HCT116 (cell line): ENCODE results near the gene FOXA2. TPM values are rescaled to one million over a fixed set of nuclear protein-coding genes. Genes with fewer than 3 reads are reported as not detected.

ENCODE experiments used
- ATAC-seq: fragments of 200-7000 bp; cut with Tn5 transposase; 2 replicates; pipeline ENCODE4 v1.9.1; 2020; ENCODE audit warnings: mild to moderate bottlenecking, moderate library complexity
- BruUV-seq: library from RNA; stranded (reverse); fragments of 400-500 nt; replicated peaks from 2 replicates; lab custom pipeline; 2021; lab: Mats Ljungman, UMichigan
- CTCF ChIA-PET: fragments of 300-600 bp; sonication (Branson Sonifier 250); formaldehyde crosslinking; loops from one replicate; lab custom pipeline; 2021; ENCODE audit warnings: antibody characterized with exemption; lab: Charles Lee
- POLR2A ChIA-PET: fragments of 300-600, 350-600 bp; sonication (Branson Sonifier 250); formaldehyde crosslinking; loops from one replicate; lab custom pipeline; 2021; ENCODE audit warnings: antibody characterized with exemption; lab: Charles Lee
- RAD21 ChIA-PET, 2 experiments: fragments of 300-600 bp; sonication (Branson Sonifier 250); formaldehyde crosslinking; loops; one replicate each; lab custom pipeline; 2023; ENCODE audit warnings: low total read pairs in 2 of 2; ENCODE audit not compliant: uncharacterized antibody in 2 of 2, unreplicated experiment in 2 of 2, low non-redundant PET in 1 of 2; lab: Charles Lee
- DNase-seq: peaks from one replicate; pipeline ENCODE4 v3.0.0-alpha.2; 2010; ENCODE audit warnings: low read depth, low spot score
- H2AFZ ChIP-seq: fragments of 200-600 bp; shearing (Covaris generic), sonication (generic); 2 replicates; pipeline ENCODE4 v1.6.1; 2017; ENCODE audit warnings: low read depth, mixed run types, mixed read lengths, antibody characterized with exemption, low read length; ENCODE audit not compliant: poor library complexity, severe bottlenecking
- H3K27ac ChIP-seq: 2 replicates; pipeline ENCODE4 v1.5.1; 2012; ENCODE audit warnings: low read depth, low read length
- H3K27me3 ChIP-seq: fragments of 200-600 bp; sonication (generic); 2 replicates; pipeline ENCODE4 v1.6.1; 2016; ENCODE audit warnings: mixed run types, low read length, mixed read lengths; ENCODE audit not compliant: insufficient read depth
- H3K36me3 ChIP-seq, 2 experiments: fragments of 200-500 bp in 1 of 2; fragments of 200-600 bp in 1 of 2; sonication (Bioruptor generic) in 1 of 2; sonication (generic) in 1 of 2; 2 replicates each; pipeline versions ENCODE4 v1.5.1 to v1.6.1; 2014 to 2016; ENCODE audit warnings: low read length in 2 of 2, inconsistent platforms in 1 of 2, mixed read lengths in 1 of 2, mixed run types in 1 of 2; ENCODE audit not compliant: insufficient read depth in 2 of 2, control insufficient read depth in 1 of 2
- H3K4me1 ChIP-seq, 2 experiments: fragments of 200-600 bp in 1 of 2; sonication (generic) in 1 of 2; 2 replicates each; pipeline versions ENCODE4 v1.5.1 to v1.6.1; 2012 to 2017; ENCODE audit warnings: low read length in 2 of 2, inconsistent platforms in 1 of 2, mild to moderate bottlenecking in 1 of 2, mixed read lengths in 1 of 2, mixed run types in 1 of 2, moderate library complexity in 1 of 2; ENCODE audit not compliant: insufficient read depth in 2 of 2, control insufficient read depth in 1 of 2
- H3K4me2 ChIP-seq: fragments of 200-600 bp; sonication (generic); 2 replicates; pipeline ENCODE4 v1.6.1; 2017; ENCODE audit warnings: mixed run types, low read length, mixed read lengths
- H3K4me3 ChIP-seq, 2 experiments: fragments of 200-600 bp in 1 of 2; sonication (generic) in 1 of 2; replicated peaks in 1 of 2; 2 replicates each; pipeline ENCODE4 v1.5.1; 2011 to 2016; ENCODE audit warnings: low read length in 2 of 2, control low read depth in 1 of 2, low read depth in 1 of 2, mild to moderate bottlenecking in 1 of 2, mixed read lengths in 1 of 2, mixed run types in 1 of 2
- H3K79me2 ChIP-seq: fragments of 200-600 bp; sonication (generic); 2 replicates; pipeline ENCODE4 v1.6.1; 2017; ENCODE audit warnings: mild to moderate bottlenecking, mixed run types, low read length, moderate library complexity, mixed read lengths; ENCODE audit not compliant: insufficient read depth
- H3K9ac ChIP-seq: fragments of 200-600 bp; sonication (generic); 2 replicates; pipeline ENCODE4 v1.6.1; 2016; ENCODE audit warnings: low read length, mixed read lengths
- H3K9me2 ChIP-seq: fragments of 200-600 bp; sonication (generic), shearing (Covaris generic); 2 replicates; pipeline ENCODE4 v1.6.1; 2017; ENCODE audit warnings: mixed run types, mild to moderate bottlenecking, moderate library complexity; ENCODE audit not compliant: insufficient read depth
- H3K9me3 ChIP-seq, 2 experiments: fragments of 200-500 bp in 1 of 2; fragments of 200-600 bp in 1 of 2; sonication (Bioruptor generic) in 1 of 2; sonication (generic) in 1 of 2; 2 replicates each; pipeline ENCODE4 v1.6.1; 2014 to 2017; ENCODE audit warnings: low read length in 2 of 2, mixed read lengths in 2 of 2, inconsistent platforms in 1 of 2, low read depth in 1 of 2, mild to moderate bottlenecking in 1 of 2, mixed run types in 1 of 2, moderate library complexity in 1 of 2; ENCODE audit not compliant: control insufficient read depth in 1 of 2, insufficient read depth in 1 of 2
- H4K20me1 ChIP-seq: fragments of 200-600 bp; sonication (generic), shearing (Covaris generic); 2 replicates; pipeline ENCODE4 v1.6.1; 2017; ENCODE audit warnings: mixed run types, mild to moderate bottlenecking, moderate library complexity; ENCODE audit not compliant: insufficient read depth
- CBX3 ChIP-seq: IDR thresholded peaks from 2 replicates; pipeline ENCODE4 v1.6.1; 2012; ENCODE audit warnings: low read depth
- CEBPB ChIP-seq: IDR thresholded peaks from 2 replicates; pipeline ENCODE4 v1.6.1; 2012; ENCODE audit warnings: low read depth
- EGR1 ChIP-seq: IDR thresholded peaks from 2 replicates; pipeline ENCODE4 v1.6.1; 2012; ENCODE audit warnings: low read depth
- EZH2 ChIP-seq: fragments of 200-600 bp; sonication (generic); IDR thresholded peaks from 2 replicates; pipeline ENCODE4 v1.6.1; 2017; ENCODE audit warnings: antibody characterized with exemption, mixed run types
- EZH2phosphoT487 ChIP-seq: fragments of 200-600 bp; IDR thresholded peaks from 2 replicates; pipeline ENCODE4 v1.6.1; 2018; ENCODE audit warnings: antibody characterized with exemption, borderline replicate concordance
- FOSL1 ChIP-seq: IDR thresholded peaks from 2 replicates; pipeline ENCODE4 v1.6.1; 2012; ENCODE audit warnings: low read depth
- JUND ChIP-seq: IDR thresholded peaks from 2 replicates; pipeline ENCODE4 v1.6.1; 2012
- POLR2AphosphoS5 ChIP-seq: IDR thresholded peaks from 2 replicates; pipeline ENCODE4 v1.6.1; 2011; ENCODE audit warnings: mild to moderate bottlenecking, low read depth, low read length, moderate library complexity
- RAD21 ChIP-seq: IDR thresholded peaks from 2 replicates; pipeline ENCODE4 v1.6.1; 2012; ENCODE audit warnings: low read depth, mild to moderate bottlenecking
- SIN3A ChIP-seq: IDR thresholded peaks from 2 replicates; pipeline ENCODE4 v1.6.1; 2012; ENCODE audit warnings: low read depth
- SP1 ChIP-seq: IDR thresholded peaks from 2 replicates; pipeline ENCODE4 v1.6.1; 2012; ENCODE audit warnings: low read depth
- TCF7L2 ChIP-seq: IDR thresholded peaks from 2 replicates; pipeline ENCODE4 v1.7.0; 2011; ENCODE audit warnings: borderline replicate concordance, inconsistent platforms; ENCODE audit not compliant: insufficient read depth, insufficient read length; ENCODE audit errors: extremely low read depth
- ZFX ChIP-seq: fragments of 450-650 bp; IDR thresholded peaks from 2 replicates; pipeline ENCODE4 v1.6.1; 2017
- ZNF274 ChIP-seq: fragments of 200-500 bp; sonication (Bioruptor generic); IDR thresholded peaks from 2 replicates; pipeline ENCODE4 v1.6.1; 2014; ENCODE audit warnings: mild to moderate bottlenecking, low read depth, low read length, inconsistent platforms
- intact Hi-C: fragments of 100-400 bp; cut with micrococcal nuclease; formaldehyde crosslinking; loops from 2 replicates; pipeline ENCODE4 v1.10.0; 2022
- total RNA-seq: library from RNA; stranded (reverse); gene quantifications from one replicate; pipeline ENCODE4 v1.2.1, GENCODE V29; 2021; ENCODE audit not compliant: unreplicated experiment
- TF ChIP-seq, protein P1 (sequence below): IDR thresholded peaks from 2 replicates; pipeline ENCODE4 v1.6.1; 2012
- TF ChIP-seq, protein P2 (sequence below): IDR thresholded peaks from 2 replicates; pipeline ENCODE4 v1.6.1; 2011; ENCODE audit warnings: mild to moderate bottlenecking, low read length, moderate library complexity; ENCODE audit not compliant: insufficient replicate concordance; ENCODE audit errors: extremely low read depth
- TF ChIP-seq, protein P3 (sequence below): IDR thresholded peaks from 2 replicates; pipeline ENCODE4 v1.6.1; 2012; ENCODE audit warnings: low read depth
- TF ChIP-seq, protein P4 (sequence below), 3 experiments: fragments of 200-600 bp in 1 of 3; sonication (generic) in 1 of 3; IDR thresholded peaks in 2 of 3; conservative IDR thresholded peaks in 1 of 3; 2 replicates each; pipeline ENCODE4 v1.5.1; 2012 to 2017; ENCODE audit warnings: low read depth in 2 of 3, low read length in 2 of 3, antibody characterized with exemption in 1 of 3, borderline replicate concordance in 1 of 3, control low read depth in 1 of 3, mild to moderate bottlenecking in 1 of 3, mixed read lengths in 1 of 3, mixed run types in 1 of 3, moderate library complexity in 1 of 3; ENCODE audit not compliant: insufficient read depth in 1 of 3
- TF ChIP-seq, protein P5 (sequence below): IDR thresholded peaks from 2 replicates; pipeline ENCODE4 v1.6.1; 2012

FOXA2 gene
- total RNA-seq, 1 experiment from 2014 or later, result 0.10 TPM

DNA sequence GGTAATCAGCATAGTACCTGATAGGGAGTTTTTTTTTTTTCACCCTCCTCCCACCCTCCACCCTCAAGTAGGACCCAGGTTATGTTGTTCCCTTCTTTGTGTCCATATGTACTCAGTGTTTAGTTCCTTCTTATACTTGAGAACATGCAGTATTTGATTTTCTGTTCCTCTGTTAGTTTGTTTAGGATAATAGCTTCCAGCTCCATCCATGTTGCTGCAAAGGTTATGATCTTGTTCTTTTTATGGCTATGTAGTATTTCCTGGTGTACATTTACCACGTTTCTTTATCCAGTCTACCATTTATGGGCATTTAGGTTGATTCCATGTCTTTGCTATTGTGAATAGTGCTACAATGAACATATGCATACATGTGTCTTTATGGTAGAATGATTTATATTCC lies 41.9 kb downstream of the FOXA2 start:
- H3K27me3 ChIP-seq, result peaks cover 25% of the 10 kb centered on the region
- ChIA-PET CTCF (no interaction called here), POLR2A (no interaction called here), RAD21 (no interaction called here)
- H3K36me3 ChIP-seq, result no peaks in the 10 kb centered on the region
- H3K9ac ChIP-seq, result no peak overlapping the region
- H4K20me1 ChIP-seq, result no peaks in the 10 kb centered on the region
- H3K9me3 ChIP-seq, result no peaks in the 10 kb centered on the region
- TF ChIP-seq ZNF274 (no peak), EZH2 (no peak), CBX3 (no peak), JUND (no peak), TCF7L2 (no peak), POLR2AphosphoS5 (no peak), EZH2phosphoT487 (no peak), CEBPB (no peak), FOSL1 (no peak), ZFX (no peak), SP1 (no peak), EGR1 (no peak), SIN3A (no peak), RAD21 (no peak)
- TF ChIP-seq, protein P1, sequence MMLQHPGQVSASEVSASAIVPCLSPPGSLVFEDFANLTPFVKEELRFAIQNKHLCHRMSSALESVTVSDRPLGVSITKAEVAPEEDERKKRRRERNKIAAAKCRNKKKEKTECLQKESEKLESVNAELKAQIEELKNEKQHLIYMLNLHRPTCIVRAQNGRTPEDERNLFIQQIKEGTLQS, result no peak
- TF ChIP-seq, protein P2, sequence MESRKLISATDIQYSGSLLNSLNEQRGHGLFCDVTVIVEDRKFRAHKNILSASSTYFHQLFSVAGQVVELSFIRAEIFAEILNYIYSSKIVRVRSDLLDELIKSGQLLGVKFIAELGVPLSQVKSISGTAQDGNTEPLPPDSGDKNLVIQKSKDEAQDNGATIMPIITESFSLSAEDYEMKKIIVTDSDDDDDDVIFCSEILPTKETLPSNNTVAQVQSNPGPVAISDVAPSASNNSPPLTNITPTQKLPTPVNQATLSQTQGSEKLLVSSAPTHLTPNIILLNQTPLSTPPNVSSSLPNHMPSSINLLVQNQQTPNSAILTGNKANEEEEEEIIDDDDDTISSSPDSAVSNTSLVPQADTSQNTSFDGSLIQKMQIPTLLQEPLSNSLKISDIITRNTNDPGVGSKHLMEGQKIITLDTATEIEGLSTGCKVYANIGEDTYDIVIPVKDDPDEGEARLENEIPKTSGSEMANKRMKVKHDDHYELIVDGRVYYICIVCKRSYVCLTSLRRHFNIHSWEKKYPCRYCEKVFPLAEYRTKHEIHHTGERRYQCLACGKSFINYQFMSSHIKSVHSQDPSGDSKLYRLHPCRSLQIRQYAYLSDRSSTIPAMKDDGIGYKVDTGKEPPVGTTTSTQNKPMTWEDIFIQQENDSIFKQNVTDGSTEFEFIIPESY, result no peak
- TF ChIP-seq, protein P3, sequence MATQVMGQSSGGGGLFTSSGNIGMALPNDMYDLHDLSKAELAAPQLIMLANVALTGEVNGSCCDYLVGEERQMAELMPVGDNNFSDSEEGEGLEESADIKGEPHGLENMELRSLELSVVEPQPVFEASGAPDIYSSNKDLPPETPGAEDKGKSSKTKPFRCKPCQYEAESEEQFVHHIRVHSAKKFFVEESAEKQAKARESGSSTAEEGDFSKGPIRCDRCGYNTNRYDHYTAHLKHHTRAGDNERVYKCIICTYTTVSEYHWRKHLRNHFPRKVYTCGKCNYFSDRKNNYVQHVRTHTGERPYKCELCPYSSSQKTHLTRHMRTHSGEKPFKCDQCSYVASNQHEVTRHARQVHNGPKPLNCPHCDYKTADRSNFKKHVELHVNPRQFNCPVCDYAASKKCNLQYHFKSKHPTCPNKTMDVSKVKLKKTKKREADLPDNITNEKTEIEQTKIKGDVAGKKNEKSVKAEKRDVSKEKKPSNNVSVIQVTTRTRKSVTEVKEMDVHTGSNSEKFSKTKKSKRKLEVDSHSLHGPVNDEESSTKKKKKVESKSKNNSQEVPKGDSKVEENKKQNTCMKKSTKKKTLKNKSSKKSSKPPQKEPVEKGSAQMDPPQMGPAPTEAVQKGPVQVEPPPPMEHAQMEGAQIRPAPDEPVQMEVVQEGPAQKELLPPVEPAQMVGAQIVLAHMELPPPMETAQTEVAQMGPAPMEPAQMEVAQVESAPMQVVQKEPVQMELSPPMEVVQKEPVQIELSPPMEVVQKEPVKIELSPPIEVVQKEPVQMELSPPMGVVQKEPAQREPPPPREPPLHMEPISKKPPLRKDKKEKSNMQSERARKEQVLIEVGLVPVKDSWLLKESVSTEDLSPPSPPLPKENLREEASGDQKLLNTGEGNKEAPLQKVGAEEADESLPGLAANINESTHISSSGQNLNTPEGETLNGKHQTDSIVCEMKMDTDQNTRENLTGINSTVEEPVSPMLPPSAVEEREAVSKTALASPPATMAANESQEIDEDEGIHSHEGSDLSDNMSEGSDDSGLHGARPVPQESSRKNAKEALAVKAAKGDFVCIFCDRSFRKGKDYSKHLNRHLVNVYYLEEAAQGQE, result no peak
- TF ChIP-seq, protein P4, sequence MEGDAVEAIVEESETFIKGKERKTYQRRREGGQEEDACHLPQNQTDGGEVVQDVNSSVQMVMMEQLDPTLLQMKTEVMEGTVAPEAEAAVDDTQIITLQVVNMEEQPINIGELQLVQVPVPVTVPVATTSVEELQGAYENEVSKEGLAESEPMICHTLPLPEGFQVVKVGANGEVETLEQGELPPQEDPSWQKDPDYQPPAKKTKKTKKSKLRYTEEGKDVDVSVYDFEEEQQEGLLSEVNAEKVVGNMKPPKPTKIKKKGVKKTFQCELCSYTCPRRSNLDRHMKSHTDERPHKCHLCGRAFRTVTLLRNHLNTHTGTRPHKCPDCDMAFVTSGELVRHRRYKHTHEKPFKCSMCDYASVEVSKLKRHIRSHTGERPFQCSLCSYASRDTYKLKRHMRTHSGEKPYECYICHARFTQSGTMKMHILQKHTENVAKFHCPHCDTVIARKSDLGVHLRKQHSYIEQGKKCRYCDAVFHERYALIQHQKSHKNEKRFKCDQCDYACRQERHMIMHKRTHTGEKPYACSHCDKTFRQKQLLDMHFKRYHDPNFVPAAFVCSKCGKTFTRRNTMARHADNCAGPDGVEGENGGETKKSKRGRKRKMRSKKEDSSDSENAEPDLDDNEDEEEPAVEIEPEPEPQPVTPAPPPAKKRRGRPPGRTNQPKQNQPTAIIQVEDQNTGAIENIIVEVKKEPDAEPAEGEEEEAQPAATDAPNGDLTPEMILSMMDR (IDR thresholded peaks at IDR 0.05 in 2 of 3, conservative IDR thresholded peaks at IDR 0.05 in 1 of 3; ENCODE audit: borderline replicate concordance in 1 of 3, insufficient read depth in 1 of 3, low read depth in 2 of 3, low read length in 2 of 3), result no peak
- TF ChIP-seq, protein P5, sequence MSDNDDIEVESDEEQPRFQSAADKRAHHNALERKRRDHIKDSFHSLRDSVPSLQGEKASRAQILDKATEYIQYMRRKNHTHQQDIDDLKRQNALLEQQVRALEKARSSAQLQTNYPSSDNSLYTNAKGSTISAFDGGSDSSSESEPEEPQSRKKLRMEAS, result no peak
- ATAC-seq, result no peak
- H3K4me2 ChIP-seq, result no peak overlapping the region
- H2AFZ ChIP-seq, result no peak overlapping the region
- H3K79me2 ChIP-seq, result no peaks in the 10 kb centered on the region
- no peak overlapping the region for H3K4me3 ChIP-seq
- intact Hi-C loops, result no loop called here
- no peak overlapping the region for H3K27ac ChIP-seq
- BruUV-seq, result no TSS peak
- H3K4me1 ChIP-seq, result no peaks in the 10 kb centered on the region
- DNase-seq, result no peak
- H3K9me2 ChIP-seq, result no peaks in the 10 kb centered on the region
